HEK293 (cell line): ENCODE results near the gene PDCD1LG2.

ENCODE experiments used
- CTCF ChIA-PET: fragments of 350-600 bp; formaldehyde crosslinking; extraction: SDS; loops from one replicate; lab custom pipeline; 2021; ENCODE audit warnings: antibody characterized with exemption; lab: Yijun Ruan, JAX
- POLR2A ChIA-PET: fragments of 300-600 bp; formaldehyde crosslinking; extraction: SDS; loops from one replicate; lab custom pipeline; 2020; ENCODE audit warnings: antibody characterized with exemption, inconsistent platforms; lab: Yijun Ruan, JAX
- H3K27ac ChIP-seq: fragments of 200-500 bp; sonication (Bioruptor generic); 2 replicates; pipeline ENCODE4 v1.5.1; 2014; ENCODE audit warnings: low read depth, low read length, control low read depth, inconsistent platforms; ENCODE audit errors: extremely low read depth
- H3K36me3 ChIP-seq, 2 experiments: fragments of 200-500 bp in 1 of 2; sonication (Bioruptor generic) in 1 of 2; 1 replicate in 1 of 2; 2 replicates in 1 of 2; pipeline ENCODE4 v1.5.1; 2014 to 2017; ENCODE audit warnings: inconsistent platforms in 2 of 2, low read length in 2 of 2; ENCODE audit not compliant: control insufficient read depth in 2 of 2, insufficient read depth in 1 of 2
- H3K4me1 ChIP-seq: fragments of 200-500 bp; sonication (Bioruptor generic); 2 replicates; pipeline ENCODE4 v1.5.1; 2014; ENCODE audit warnings: mild to moderate bottlenecking, low read length, inconsistent platforms; ENCODE audit not compliant: control insufficient read depth, insufficient read depth
- H3K4me3 ChIP-seq: 2 replicates; pipeline ENCODE4 v1.5.1; 2011; ENCODE audit warnings: low read depth, mild to moderate bottlenecking, control low read depth, low read length, moderate library complexity
- H3K9me3 ChIP-seq: fragments of 200-500 bp; sonication (Bioruptor generic); 2 replicates; pipeline ENCODE4 v1.5.1; 2014; ENCODE audit warnings: low read depth, low read length, inconsistent platforms; ENCODE audit not compliant: control insufficient read depth, insufficient read depth
- BCL6B ChIP-seq: fragments of 450-650 bp; formaldehyde crosslinking; IDR thresholded peaks from 2 replicates; pipeline ENCODE4 v1.5.1; 2017; ENCODE audit warnings: missing biosample characterization, missing genetic modification characterization
- PBX3 ChIP-seq: sonication (generic); formaldehyde crosslinking; IDR thresholded peaks from 2 replicates; pipeline ENCODE4 v1.8.1; 2022; ENCODE audit warnings: mild to moderate bottlenecking, moderate library complexity, missing genetic modification reagents
- RBAK ChIP-seq: fragments of 450-650 bp; formaldehyde crosslinking; IDR thresholded peaks from 2 replicates; pipeline ENCODE4 v1.5.1; 2016; ENCODE audit warnings: missing biosample characterization, missing genetic modification characterization
- SCRT1 ChIP-seq: fragments of 450-650 bp; formaldehyde crosslinking; IDR thresholded peaks from 2 replicates; pipeline ENCODE4 v1.5.1; 2016; ENCODE audit warnings: missing biosample characterization, missing genetic modification characterization, borderline replicate concordance
- YY1 ChIP-seq: fragments of 450-650 bp; formaldehyde crosslinking; IDR thresholded peaks from 2 replicates; pipeline ENCODE4 v1.5.1; 2018; ENCODE audit warnings: missing biosample characterization, missing genetic modification characterization
- ZBTB20 ChIP-seq: fragments of 450-650 bp; formaldehyde crosslinking; IDR thresholded peaks from 2 replicates; pipeline ENCODE4 v1.5.1; 2016; ENCODE audit warnings: missing biosample characterization, missing genetic modification characterization
- ZFP41 ChIP-seq: fragments of 450-650 bp; formaldehyde crosslinking; IDR thresholded peaks from 2 replicates; pipeline ENCODE4 v1.5.1; 2016; ENCODE audit warnings: missing biosample characterization, missing genetic modification characterization, borderline replicate concordance
- ZNF114 ChIP-seq: fragments of 450-650 bp; formaldehyde crosslinking; IDR thresholded peaks from 2 replicates; pipeline ENCODE4 v1.5.0; 2017; ENCODE audit warnings: missing biosample characterization, missing genetic modification characterization
- ZNF292 ChIP-seq: fragments of 450-650 bp; formaldehyde crosslinking; IDR thresholded peaks from 2 replicates; pipeline ENCODE4 v1.5.1; 2016; ENCODE audit warnings: low read depth, missing biosample characterization, missing genetic modification characterization, borderline replicate concordance
- ZNF302 ChIP-seq: fragments of 450-650 bp; formaldehyde crosslinking; IDR thresholded peaks from 2 replicates; pipeline ENCODE4 v1.5.1; 2016; ENCODE audit warnings: missing biosample characterization, missing genetic modification characterization, low read depth
- ZNF341 ChIP-seq: fragments of 450-650 bp; formaldehyde crosslinking; IDR thresholded peaks from 2 replicates; pipeline ENCODE4; 2016; ENCODE audit warnings: low read depth, missing biosample characterization, missing genetic modification characterization
- ZNF350 ChIP-seq: fragments of 450-650 bp; formaldehyde crosslinking; IDR thresholded peaks from 2 replicates; pipeline ENCODE4 v1.5.0; 2017; ENCODE audit warnings: missing biosample characterization, mild to moderate bottlenecking, missing genetic modification characterization
- ZNF416 ChIP-seq: fragments of 450-650 bp; formaldehyde crosslinking; IDR thresholded peaks from 2 replicates; pipeline ENCODE4 v1.5.1; 2016; ENCODE audit warnings: missing biosample characterization, missing genetic modification characterization
- ZNF423 ChIP-seq: fragments of 450-650 bp; formaldehyde crosslinking; IDR thresholded peaks from 2 replicates; pipeline ENCODE4 v1.5.1; 2016; ENCODE audit warnings: missing biosample characterization, missing genetic modification characterization
- ZNF48 ChIP-seq: fragments of 450-650 bp; formaldehyde crosslinking; IDR thresholded peaks from 2 replicates; pipeline ENCODE4 v1.5.1; 2016; ENCODE audit warnings: missing biosample characterization, missing genetic modification characterization
- ZNF596 ChIP-seq: fragments of 450-650 bp; IDR thresholded peaks from 2 replicates; pipeline ENCODE4 v1.5.0; 2018; ENCODE audit warnings: missing biosample characterization, mild to moderate bottlenecking, missing genetic modification characterization, moderate library complexity
- ZNF629 ChIP-seq: fragments of 450-650 bp; formaldehyde crosslinking; IDR thresholded peaks from 2 replicates; pipeline ENCODE4 v1.5.1; 2017; ENCODE audit warnings: missing biosample characterization, missing genetic modification characterization
- ZNF664 ChIP-seq: fragments of 450-650 bp; formaldehyde crosslinking; IDR thresholded peaks from 2 replicates; pipeline ENCODE4 v1.5.1; 2016; ENCODE audit warnings: missing biosample characterization, missing genetic modification characterization
- ZNF670 ChIP-seq: fragments of 450-650 bp; formaldehyde crosslinking; IDR thresholded peaks from 2 replicates; pipeline ENCODE4 v1.5.1; 2016; ENCODE audit warnings: missing biosample characterization, missing genetic modification characterization, low read depth
- ZNF707 ChIP-seq: fragments of 450-650 bp; formaldehyde crosslinking; IDR thresholded peaks from 2 replicates; pipeline ENCODE4 v1.5.1; 2016; ENCODE audit warnings: missing biosample characterization, missing genetic modification characterization
- ZSCAN16 ChIP-seq: fragments of 450-650 bp; formaldehyde crosslinking; IDR thresholded peaks from 2 replicates; pipeline ENCODE4 v1.5.1; 2016; ENCODE audit warnings: missing biosample characterization, missing genetic modification characterization
- TF ChIP-seq, protein P1 (sequence below): fragments of 450-650 bp; formaldehyde crosslinking; IDR thresholded peaks from 2 replicates; pipeline ENCODE4 v1.5.1; 2016; ENCODE audit warnings: missing biosample characterization, missing genetic modification characterization

Gene PDCD1LG2

DNA sequence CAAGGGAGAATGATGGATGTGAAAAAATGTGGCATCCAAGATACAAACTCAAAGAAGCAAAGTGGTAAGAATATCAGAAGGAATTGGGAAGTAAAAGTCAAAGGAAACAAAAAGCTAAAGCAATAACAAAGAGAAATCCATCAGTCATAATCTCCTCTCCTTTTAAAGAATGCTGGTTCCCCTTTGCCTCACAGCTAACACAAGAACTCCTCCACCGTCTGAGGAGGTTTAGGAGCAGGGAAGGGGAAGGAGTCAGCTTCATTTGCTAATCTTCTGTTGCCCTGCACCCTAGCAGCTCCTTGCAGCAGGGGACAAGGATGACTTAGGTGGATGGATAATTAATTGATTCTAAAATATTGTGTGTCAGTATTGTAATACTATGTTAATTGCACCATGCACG lies 43.6 kb upstream of the PDCD1LG2 start:
- H3K27ac ChIP-seq, result no peak overlapping the region
- TF ChIP-seq, protein P1, sequence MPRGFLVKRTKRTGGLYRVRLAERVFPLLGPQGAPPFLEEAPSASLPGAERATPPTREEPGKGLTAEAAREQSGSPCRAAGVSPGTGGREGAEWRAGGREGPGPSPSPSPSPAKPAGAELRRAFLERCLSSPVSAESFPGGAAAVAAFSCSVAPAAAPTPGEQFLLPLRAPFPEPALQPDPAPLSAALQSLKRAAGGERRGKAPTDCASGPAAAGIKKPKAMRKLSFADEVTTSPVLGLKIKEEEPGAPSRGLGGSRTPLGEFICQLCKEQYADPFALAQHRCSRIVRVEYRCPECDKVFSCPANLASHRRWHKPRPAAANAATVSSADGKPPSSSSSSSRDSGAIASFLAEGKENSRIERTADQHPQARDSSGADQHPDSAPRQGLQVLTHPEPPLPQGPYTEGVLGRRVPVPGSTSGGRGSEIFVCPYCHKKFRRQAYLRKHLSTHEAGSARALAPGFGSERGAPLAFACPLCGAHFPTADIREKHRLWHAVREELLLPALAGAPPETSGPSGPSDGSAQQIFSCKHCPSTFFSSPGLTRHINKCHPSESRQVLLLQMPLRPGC (tag by site-specific recombination), result no peak
- TF ChIP-seq ZNF707 (no peak), ZNF416 (no peak), ZNF596 (tag by site-specific recombination) (no peak), ZNF341 (tag by site-specific recombination) (no peak), ZNF350 (tag by site-specific recombination) (no peak)
- H3K4me3 ChIP-seq, result no peak overlapping the region
- no peaks in the 10 kb centered on the region for H3K4me1 ChIP-seq
- CTCF ChIA-PET, result interaction anchor here (0.5 to 1.3 kb wide), 5 partner anchors 17 to 999 kb away, joined by 3 to 5 read pairs (median 3); partner anchors contain the start of gene CD274
- POLR2A ChIA-PET, result no interaction called here
- no peaks in the 10 kb centered on the region for H3K36me3 ChIP-seq
- no peaks in the 10 kb centered on the region for H3K9me3 ChIP-seq

DNA sequence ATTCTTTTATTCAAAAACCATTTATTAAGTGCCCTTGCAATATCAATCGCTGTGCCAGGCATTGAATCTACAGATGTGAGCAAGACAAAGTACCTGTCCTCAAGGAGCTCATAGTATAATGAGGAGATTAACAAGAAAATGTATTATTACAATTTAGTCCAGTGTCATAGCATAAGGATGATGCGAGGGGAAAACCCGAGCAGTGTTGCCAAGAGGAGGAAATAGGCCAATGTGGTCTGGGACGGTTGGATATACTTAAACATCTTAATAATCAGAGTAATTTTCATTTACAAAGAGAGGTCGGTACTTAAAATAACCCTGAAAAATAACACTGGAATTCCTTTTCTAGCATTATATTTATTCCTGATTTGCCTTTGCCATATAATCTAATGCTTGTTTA lies 41.5 kb upstream of the PDCD1LG2 start:
- Histone ChIP-seq H3K4me1 (no peaks in the 10 kb centered on the region), H3K9me3 (no peaks in the 10 kb centered on the region), H3K4me3 (no peak overlapping the region), H3K27ac (no peak overlapping the region), H3K36me3 (no peaks in the 10 kb centered on the region)
- no peak for TF ChIP-seq SCRT1 (tag by site-specific recombination)
- TF ChIP-seq PBX3 (CRISPR knock-in tag), result no peak
- no peak for TF ChIP-seq ZBTB20 (tag by site-specific recombination)
- TF ChIP-seq ZNF664, result no peak
- no peak for TF ChIP-seq ZNF670 (tag by site-specific recombination)
- TF ChIP-seq ZNF423, result no peak
- no peak for TF ChIP-seq ZFP41 (tag by site-specific recombination)
- ChIA-PET CTCF (interaction anchor here (0.6 to 0.8 kb wide), 2 partner anchors 27 to 138 kb away, joined by 3 read pairs; no protein-coding TSS in a partner anchor), POLR2A (no interaction called here)

DNA sequence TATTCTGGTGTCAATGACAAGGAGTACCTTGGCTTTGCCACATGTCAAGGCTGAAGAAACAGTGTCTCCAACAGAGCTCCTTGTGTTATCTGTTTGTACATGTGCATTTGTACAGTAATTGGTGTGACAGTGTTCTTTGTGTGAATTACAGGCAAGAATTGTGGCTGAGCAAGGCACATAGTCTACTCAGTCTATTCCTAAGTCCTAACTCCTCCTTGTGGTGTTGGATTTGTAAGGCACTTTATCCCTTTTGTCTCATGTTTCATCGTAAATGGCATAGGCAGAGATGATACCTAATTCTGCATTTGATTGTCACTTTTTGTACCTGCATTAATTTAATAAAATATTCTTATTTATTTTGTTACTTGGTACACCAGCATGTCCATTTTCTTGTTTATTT lies 40.2 kb upstream of the PDCD1LG2 start:
- H3K9me3 ChIP-seq, result no peaks in the 10 kb centered on the region
- H3K4me1 ChIP-seq, result no peaks in the 10 kb centered on the region
- TF ChIP-seq ZNF629 (tag by site-specific recombination) (no peak), RBAK (tag by site-specific recombination) (no peak), ZNF707 (no peak), YY1 (no peak), ZSCAN16 (tag by site-specific recombination) (no peak)
- no peaks in the 10 kb centered on the region for H3K36me3 ChIP-seq
- H3K4me3 ChIP-seq, result no peak overlapping the region
- ChIA-PET CTCF (interaction anchor here (1.3 kb wide), 1 partner anchor 30 kb away, joined by 3 read pairs; no protein-coding TSS in a partner anchor), POLR2A (no interaction called here)
- H3K27ac ChIP-seq, result no peak overlapping the region

GRCh38 chr9:5470816-5471215 lies 39.5 kb upstream of the PDCD1LG2 start:
- ChIA-PET CTCF (interaction anchor here (1.0 to 1.3 kb wide), 2 partner anchors 8 to 30 kb away, joined by 3 read pairs; no protein-coding TSS in a partner anchor), POLR2A (no interaction called here)
- Histone ChIP-seq H3K36me3 (no peaks in the 10 kb centered on the region), H3K27ac (no peak overlapping the region), H3K9me3 (no peaks in the 10 kb centered on the region), H3K4me1 (no peaks in the 10 kb centered on the region), H3K4me3 (no peak overlapping the region)
- TF ChIP-seq ZNF292 (tag by site-specific recombination) (no peak), ZNF302 (tag by site-specific recombination) (no peak), BCL6B (tag by site-specific recombination) (no peak), ZNF114 (no peak), ZNF48 (no peak)
